ENCODE measurements around the gene UNC93B1.

DNA sequence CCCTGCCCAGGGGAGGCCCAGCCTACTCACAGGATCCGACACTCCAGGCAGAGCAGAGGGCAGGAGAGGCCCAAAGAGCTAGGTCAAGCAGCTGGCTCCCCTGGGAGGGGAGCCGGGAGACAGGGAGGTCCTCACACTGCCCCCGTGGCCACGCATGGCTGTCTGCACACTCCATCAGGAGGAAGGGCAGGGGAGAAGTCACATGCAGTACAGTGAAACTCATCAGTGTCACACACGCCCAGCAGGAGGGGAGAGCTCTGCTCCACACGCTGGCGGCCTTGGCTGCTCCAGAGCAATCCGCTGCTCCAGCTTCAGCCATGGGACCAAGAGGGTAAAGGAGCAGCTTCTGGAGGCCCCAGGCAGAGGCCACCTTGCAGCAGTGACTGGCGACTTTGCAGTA lies 49.2 kb upstream of the UNC93B1 start:
- no peak for TF ChIP-seq GATA3 (IDR thresholded peaks at IDR 0.05; ENCODE audit: borderline replicate concordance)
- no peak for TF ChIP-seq POLR2A (IDR thresholded peaks at IDR 0.05; ENCODE audit: low read length)
- TF ChIP-seq, protein P1, sequence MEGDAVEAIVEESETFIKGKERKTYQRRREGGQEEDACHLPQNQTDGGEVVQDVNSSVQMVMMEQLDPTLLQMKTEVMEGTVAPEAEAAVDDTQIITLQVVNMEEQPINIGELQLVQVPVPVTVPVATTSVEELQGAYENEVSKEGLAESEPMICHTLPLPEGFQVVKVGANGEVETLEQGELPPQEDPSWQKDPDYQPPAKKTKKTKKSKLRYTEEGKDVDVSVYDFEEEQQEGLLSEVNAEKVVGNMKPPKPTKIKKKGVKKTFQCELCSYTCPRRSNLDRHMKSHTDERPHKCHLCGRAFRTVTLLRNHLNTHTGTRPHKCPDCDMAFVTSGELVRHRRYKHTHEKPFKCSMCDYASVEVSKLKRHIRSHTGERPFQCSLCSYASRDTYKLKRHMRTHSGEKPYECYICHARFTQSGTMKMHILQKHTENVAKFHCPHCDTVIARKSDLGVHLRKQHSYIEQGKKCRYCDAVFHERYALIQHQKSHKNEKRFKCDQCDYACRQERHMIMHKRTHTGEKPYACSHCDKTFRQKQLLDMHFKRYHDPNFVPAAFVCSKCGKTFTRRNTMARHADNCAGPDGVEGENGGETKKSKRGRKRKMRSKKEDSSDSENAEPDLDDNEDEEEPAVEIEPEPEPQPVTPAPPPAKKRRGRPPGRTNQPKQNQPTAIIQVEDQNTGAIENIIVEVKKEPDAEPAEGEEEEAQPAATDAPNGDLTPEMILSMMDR (IDR thresholded peaks at IDR 0.05) = no peak
- no peak for TF ChIP-seq MYC (IDR thresholded peaks at IDR 0.05; ENCODE audit: borderline replicate concordance, low read length)
- TF ChIP-seq ZSCAN20 (CRISPR knock-in tag; IDR thresholded peaks at IDR 0.05) = no peak
- no peak for TF ChIP-seq RCOR1 (IDR thresholded peaks at IDR 0.05; ENCODE audit: low read depth, low read length)
- TF ChIP-seq MAZ (IDR thresholded peaks at IDR 0.05; ENCODE audit: borderline replicate concordance, low read depth, low read length) = no peak
- 0 out of 5 replicates have a peak, but pooled peaks of 1 of the 2 experiments have one; percentile 13 for TF ChIP-seq JUN (IDR thresholded peaks at IDR 0.05)
- TF ChIP-seq NR3C1 (IDR thresholded peaks at IDR 0.05) = no peak
- TF ChIP-seq, protein P2, sequence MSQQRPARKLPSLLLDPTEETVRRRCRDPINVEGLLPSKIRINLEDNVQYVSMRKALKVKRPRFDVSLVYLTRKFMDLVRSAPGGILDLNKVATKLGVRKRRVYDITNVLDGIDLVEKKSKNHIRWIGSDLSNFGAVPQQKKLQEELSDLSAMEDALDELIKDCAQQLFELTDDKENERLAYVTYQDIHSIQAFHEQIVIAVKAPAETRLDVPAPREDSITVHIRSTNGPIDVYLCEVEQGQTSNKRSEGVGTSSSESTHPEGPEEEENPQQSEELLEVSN (IDR thresholded peaks at IDR 0.05; ENCODE audit: borderline replicate concordance, low read depth) = no peak

All from A549 (cell line).